LNCaP clone FGC (cell line): ENCODE data around the gene TC2N.
A peak's percentile ranks its signal among the peaks of the same experiment; 100 is the strongest.
"Not testable (repeated sequence)": the region's sequence is repeated elsewhere in the genome, so short reads cannot be mapped to it uniquely, and the experiment has no call there.

ENCODE experiments used
- DNase-seq: peaks from one replicate; pipeline ENCODE4 v3.0.0-alpha.2; 2011; ENCODE audit warnings: low read depth
- H3K4me3 ChIP-seq: 2 replicates; pipeline ENCODE4 v1.5.1; 2011; ENCODE audit warnings: mild to moderate bottlenecking, low read depth, low read length, control low read depth
- CTCF ChIP-seq: IDR thresholded peaks from 2 replicates; pipeline ENCODE4 v1.5.1; 2012; ENCODE audit warnings: mild to moderate bottlenecking; ENCODE audit not compliant: control insufficient read depth, insufficient read depth; ENCODE audit errors: extremely low read depth

Gene TC2N

GRCh38 chr14:91875525-91876286 lies 8.4 kb upstream of the TC2N start:
- no peak for TF ChIP-seq CTCF
- DNase-seq, result no peak
- no peak overlapping the region for H3K4me3 ChIP-seq

- DNase-seq, result no peak
- no peak overlapping the region for H3K4me3 ChIP-seq
- TF ChIP-seq CTCF, result no peak
Measured at GRCh38 chr14:91873471-91874415, 6.4 kb upstream of the TC2N start.

GRCh38 chr14:91872517-91873470 lies 5.5 kb upstream of the TC2N start:
- peak; percentile 98 for DNase-seq
- no peak overlapping the region for H3K4me3 ChIP-seq
- TF ChIP-seq CTCF, result no peak

GRCh38 chr14:91872011-91872501 lies 4.7 kb upstream of the TC2N start:
- no peak for TF ChIP-seq CTCF
- no peak for DNase-seq
- H3K4me3 ChIP-seq, result no peak overlapping the region

- DNase-seq, H3K4me3 ChIP-seq: not testable (repeated sequence)
Measured at GRCh38 chr14:91871401-91871800, 4.1 kb upstream of the TC2N start.

GRCh38 chr14:91870890-91871289 lies 3.6 kb upstream of the TC2N start:
- no peak for TF ChIP-seq CTCF
- DNase-seq, result no peak
- H3K4me3 ChIP-seq, result no peak overlapping the region
